ENCODE results near the gene ALK.

ALK gene

GRCh38 chr2:29157131-29157530 is 764.3 kb downstream of the ALK start:
- TF ChIP-seq TAF1 (IDR thresholded peaks at IDR 0.05; ENCODE audit: borderline replicate concordance, insufficient read depth, low read length) = no peak

GRCh38 chr2:29155578-29155977 is 765.8 kb downstream of the ALK start:
- TF ChIP-seq POLR2AphosphoS5 (IDR thresholded peaks at IDR 0.05; ENCODE audit: low read depth, low read length) (no peak), FOXP2 (optimal IDR thresholded peaks at IDR 0.05; ENCODE audit: borderline replicate concordance, extremely low read depth, extremely low read length, insufficient read depth) (no peak), TAF1 (IDR thresholded peaks at IDR 0.05; ENCODE audit: borderline replicate concordance, insufficient read depth, low read length) (no peak), SIN3A (IDR thresholded peaks at IDR 0.05; ENCODE audit: borderline replicate concordance, insufficient read depth, low read length) (no peak), REST (IDR thresholded peaks at IDR 0.05; ENCODE audit: insufficient read depth in 1 of 2, low read depth in 2 of 2, low read length in 2 of 2) (no peak)

- no peak for TF ChIP-seq FOXP2 (optimal IDR thresholded peaks at IDR 0.05; ENCODE audit: borderline replicate concordance, extremely low read depth, extremely low read length, insufficient read depth)
- no peak for TF ChIP-seq POLR2AphosphoS5 (IDR thresholded peaks at IDR 0.05; ENCODE audit: low read depth, low read length)
- TF ChIP-seq SIN3A (IDR thresholded peaks at IDR 0.05; ENCODE audit: borderline replicate concordance, insufficient read depth, low read length) = no peak
Observed at GRCh38 chr2:29154610-29155009, 766.8 kb downstream of the ALK start.

- TF ChIP-seq REST (IDR thresholded peaks at IDR 0.05; ENCODE audit: insufficient read depth in 1 of 2, low read depth in 2 of 2, low read length in 2 of 2) (no peak), SIN3A (IDR thresholded peaks at IDR 0.05; ENCODE audit: borderline replicate concordance, insufficient read depth, low read length) (no peak), POLR2AphosphoS5 (IDR thresholded peaks at IDR 0.05; ENCODE audit: low read depth, low read length) (no peak)
Observed at GRCh38 chr2:29147963-29148362, 773.4 kb downstream of the ALK start.

GRCh38 chr2:29146197-29146596 is 775.2 kb downstream of the ALK start:
- no peak for TF ChIP-seq TAF1 (IDR thresholded peaks at IDR 0.05; ENCODE audit: borderline replicate concordance, insufficient read depth, low read length)
- TF ChIP-seq POLR2AphosphoS5 (IDR thresholded peaks at IDR 0.05; ENCODE audit: low read depth, low read length) = no peak
- TF ChIP-seq FOXP2 (optimal IDR thresholded peaks at IDR 0.05; ENCODE audit: borderline replicate concordance, extremely low read depth, extremely low read length, insufficient read depth) = no peak
- TF ChIP-seq SIN3A (IDR thresholded peaks at IDR 0.05; ENCODE audit: borderline replicate concordance, insufficient read depth, low read length) = no peak
- TF ChIP-seq REST (IDR thresholded peaks at IDR 0.05; ENCODE audit: insufficient read depth in 1 of 2, low read depth in 2 of 2, low read length in 2 of 2) = no peak

GRCh38 chr2:29143657-29144056 is 777.7 kb downstream of the ALK start:
- TF ChIP-seq SIN3A (IDR thresholded peaks at IDR 0.05; ENCODE audit: borderline replicate concordance, insufficient read depth, low read length) = no peak
- no peak for TF ChIP-seq FOXP2 (optimal IDR thresholded peaks at IDR 0.05; ENCODE audit: borderline replicate concordance, extremely low read depth, extremely low read length, insufficient read depth)
- no peak for TF ChIP-seq REST (IDR thresholded peaks at IDR 0.05; ENCODE audit: insufficient read depth in 1 of 2, low read depth in 2 of 2, low read length in 2 of 2)
- no peak for TF ChIP-seq TAF1 (IDR thresholded peaks at IDR 0.05; ENCODE audit: borderline replicate concordance, insufficient read depth, low read length)
- TF ChIP-seq POLR2AphosphoS5 (IDR thresholded peaks at IDR 0.05; ENCODE audit: low read depth, low read length) = no peak
